Spleen (tissue), 7 donors: Measurements from ENCODE around the gene CRYGB.

Source experiments
- POLR2A ChIP-seq, 3 donors: fragments of 450-650 bp; IDR thresholded peaks; one replicate each; pipeline ENCODE4 v1.5.1; 2017; ENCODE audit warnings: antibody characterized with exemption in 3 of 3, mild to moderate bottlenecking in 1 of 3
- POLR2AphosphoS5 ChIP-seq, 3 donors: sonication (generic); formaldehyde crosslinking; IDR thresholded peaks; one replicate each; pipeline ENCODE4 v1.5.1; 2017; ENCODE audit warnings: antibody characterized with exemption in 3 of 3
- TF ChIP-seq, protein P1 (sequence below), 11 experiments: fragments of 200-600 bp in 7 of 11; fragments of 450-650 bp in 4 of 11; sonication (generic) in 4 of 11; IDR thresholded peaks in 8 of 11; conservative IDR thresholded peaks in 3 of 11; 1 replicate in 7 of 11; 2 replicates in 4 of 11; pipeline versions ENCODE4 v1.4.0 to v1.8.0; 2016 to 2021; ENCODE audit warnings: antibody characterized with exemption in 11 of 11, inconsistent platforms in 4 of 11, mild to moderate bottlenecking in 1 of 11
- donor health status: DM: no; HTN: no; CAD: no; lungs with moderate emphysema.
- donor health status: DM: no; HTN: no; CAD: no.
- donor health status: DM: no; HTN: no; CAD: no.

DNA sequence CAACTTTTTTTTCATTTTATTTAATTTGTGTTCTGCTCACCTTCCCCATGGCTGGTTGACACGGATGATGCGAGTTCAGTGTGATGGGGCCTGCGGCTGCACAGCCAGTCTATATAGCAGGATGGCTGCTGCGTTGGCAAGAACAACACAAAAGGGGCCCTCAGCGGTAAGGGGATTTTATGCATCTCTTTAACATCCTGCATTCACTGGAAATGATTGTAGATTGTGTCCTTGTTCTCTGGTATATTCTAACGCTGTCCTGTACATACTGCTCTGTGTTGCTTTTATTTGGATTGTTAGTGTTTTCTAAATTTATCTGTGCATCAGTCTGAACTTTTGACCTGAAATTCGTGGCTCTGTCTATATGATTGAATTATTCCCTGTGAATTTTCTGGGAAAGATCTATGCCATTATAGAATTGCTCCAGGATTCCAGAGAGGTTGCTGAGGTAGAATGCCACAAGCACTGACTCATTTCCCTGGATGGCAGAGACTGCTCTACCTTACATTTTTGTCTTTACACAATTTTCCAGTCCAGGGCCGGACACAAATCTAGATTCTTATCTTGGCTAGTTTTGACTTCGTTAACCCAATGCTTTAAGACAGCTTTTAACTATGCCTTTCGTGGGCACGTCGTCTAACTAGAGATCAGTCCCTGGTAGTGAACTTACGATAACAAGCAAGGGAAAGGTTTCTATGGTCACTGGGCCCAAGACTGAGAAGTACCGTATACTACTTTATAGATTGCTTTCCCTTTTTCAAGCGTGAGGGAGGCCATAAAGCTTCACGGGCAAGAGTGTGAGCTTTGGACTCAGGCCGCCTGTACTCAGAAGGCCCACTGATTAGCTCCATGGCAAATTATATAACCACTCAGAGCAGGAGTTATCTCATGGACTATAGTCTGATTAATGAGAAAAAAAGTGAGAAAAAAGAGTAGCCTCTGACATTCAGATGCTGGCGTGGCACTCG is 15.9 kb downstream of the CRYGB start, which contains the start of gene CRYGC:
- TF ChIP-seq POLR2A (IDR thresholded peaks at IDR 0.05) (no peak), POLR2AphosphoS5 (IDR thresholded peaks at IDR 0.05) (no peak)
- TF ChIP-seq, protein P1, sequence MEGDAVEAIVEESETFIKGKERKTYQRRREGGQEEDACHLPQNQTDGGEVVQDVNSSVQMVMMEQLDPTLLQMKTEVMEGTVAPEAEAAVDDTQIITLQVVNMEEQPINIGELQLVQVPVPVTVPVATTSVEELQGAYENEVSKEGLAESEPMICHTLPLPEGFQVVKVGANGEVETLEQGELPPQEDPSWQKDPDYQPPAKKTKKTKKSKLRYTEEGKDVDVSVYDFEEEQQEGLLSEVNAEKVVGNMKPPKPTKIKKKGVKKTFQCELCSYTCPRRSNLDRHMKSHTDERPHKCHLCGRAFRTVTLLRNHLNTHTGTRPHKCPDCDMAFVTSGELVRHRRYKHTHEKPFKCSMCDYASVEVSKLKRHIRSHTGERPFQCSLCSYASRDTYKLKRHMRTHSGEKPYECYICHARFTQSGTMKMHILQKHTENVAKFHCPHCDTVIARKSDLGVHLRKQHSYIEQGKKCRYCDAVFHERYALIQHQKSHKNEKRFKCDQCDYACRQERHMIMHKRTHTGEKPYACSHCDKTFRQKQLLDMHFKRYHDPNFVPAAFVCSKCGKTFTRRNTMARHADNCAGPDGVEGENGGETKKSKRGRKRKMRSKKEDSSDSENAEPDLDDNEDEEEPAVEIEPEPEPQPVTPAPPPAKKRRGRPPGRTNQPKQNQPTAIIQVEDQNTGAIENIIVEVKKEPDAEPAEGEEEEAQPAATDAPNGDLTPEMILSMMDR (IDR thresholded peaks at IDR 0.05 in 8 of 11, conservative IDR thresholded peaks at IDR 0.05 in 3 of 11), result no peak
